ENCODE results near the gene DSCAM. TPM values are rescaled to one million over a fixed set of nuclear protein-coding genes. Genes with fewer than 3 reads are reported as not detected.

The DSCAM gene
- total and polyA plus RNA-seq, 2 donors (not counting 1 experiment from before 2014, with no cell fraction given), result not detected

DNA sequence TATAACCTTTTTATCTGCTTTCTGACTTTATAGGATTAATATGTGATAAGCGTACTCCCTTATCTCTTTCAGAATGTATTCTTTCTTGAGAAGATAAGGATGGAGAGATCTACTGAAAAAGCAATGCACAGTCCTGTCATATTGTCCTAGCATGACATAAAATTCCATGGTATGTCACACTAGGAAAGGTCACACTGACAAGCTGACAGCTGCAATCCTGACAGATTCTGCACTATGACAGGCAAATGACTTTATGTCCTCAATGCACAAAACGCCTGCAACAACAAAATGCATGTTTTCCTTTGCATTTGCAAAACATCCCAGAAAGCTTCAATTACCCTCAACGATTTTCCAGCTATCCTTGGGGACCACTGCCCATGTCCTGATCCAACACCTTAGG is 393.8 kb downstream of the DSCAM start:
- Histone ChIP-seq H3K27me3 (replicated peaks in 1 of 4; ENCODE audit: control extremely low read depth in 1 of 4, control insufficient read depth in 3 of 4, insufficient read depth in 4 of 4, low read length in 3 of 4) (no peaks in the 10 kb centered on the region), H3K79me2 (ENCODE audit: control insufficient read depth, insufficient read depth, low read length) (no peaks in the 10 kb centered on the region), H3K4me1 (ENCODE audit: control insufficient read depth in 2 of 2, insufficient read depth in 2 of 2, low read length in 2 of 2) (no peaks in the 10 kb centered on the region), H3K9me3 (ENCODE audit: control extremely low read depth in 1 of 3, control insufficient read depth in 2 of 3, insufficient read depth in 1 of 3, low read length in 2 of 3) (no peaks in the 10 kb centered on the region), H3K27ac (ENCODE audit: low read length in 2 of 2) (no peak overlapping the region), H4K20me1 (ENCODE audit: control insufficient read depth, insufficient read depth, low read length, poor library complexity, severe bottlenecking) (no peaks in the 10 kb centered on the region), H3K9ac (ENCODE audit: low read length) (no peak overlapping the region), H3K4me3 (ENCODE audit: control extremely low read depth in 1 of 5, extremely low read depth in 1 of 5, insufficient read depth in 1 of 5, low read depth in 2 of 5, low read length in 4 of 5) (no peak overlapping the region), H3K36me3 (replicated peaks in 1 of 2; ENCODE audit: control extremely low read depth in 1 of 2, control insufficient read depth in 1 of 2, extremely low read depth in 1 of 2, insufficient read depth in 2 of 2, low read length in 1 of 2) (no peaks in the 10 kb centered on the region), H2AFZ (ENCODE audit: insufficient read depth, low read depth, low read length, poor library complexity, severe bottlenecking) (no peak overlapping the region), H3K4me2 (replicated peaks; ENCODE audit: low read depth, low read length, poor library complexity, severe bottlenecking) (no peak overlapping the region)
- Mint-ChIP-seq H3K4me3 (no peak overlapping the region), H3K27me3 (no peaks in the 10 kb centered on the region), H3K9me3 (ENCODE audit: insufficient read depth) (no peaks in the 10 kb centered on the region), H3K4me1 (no peaks in the 10 kb centered on the region), H3K27ac (no peak overlapping the region)
- intact Hi-C loops (cut with micrococcal nuclease), result no loop called here
- TF ChIP-seq EZH2 (IDR thresholded peaks at IDR 0.05; ENCODE audit: borderline replicate concordance, insufficient read depth, low read depth, low read length, poor library complexity, severe bottlenecking), result no peak
- TF ChIP-seq, protein P1, sequence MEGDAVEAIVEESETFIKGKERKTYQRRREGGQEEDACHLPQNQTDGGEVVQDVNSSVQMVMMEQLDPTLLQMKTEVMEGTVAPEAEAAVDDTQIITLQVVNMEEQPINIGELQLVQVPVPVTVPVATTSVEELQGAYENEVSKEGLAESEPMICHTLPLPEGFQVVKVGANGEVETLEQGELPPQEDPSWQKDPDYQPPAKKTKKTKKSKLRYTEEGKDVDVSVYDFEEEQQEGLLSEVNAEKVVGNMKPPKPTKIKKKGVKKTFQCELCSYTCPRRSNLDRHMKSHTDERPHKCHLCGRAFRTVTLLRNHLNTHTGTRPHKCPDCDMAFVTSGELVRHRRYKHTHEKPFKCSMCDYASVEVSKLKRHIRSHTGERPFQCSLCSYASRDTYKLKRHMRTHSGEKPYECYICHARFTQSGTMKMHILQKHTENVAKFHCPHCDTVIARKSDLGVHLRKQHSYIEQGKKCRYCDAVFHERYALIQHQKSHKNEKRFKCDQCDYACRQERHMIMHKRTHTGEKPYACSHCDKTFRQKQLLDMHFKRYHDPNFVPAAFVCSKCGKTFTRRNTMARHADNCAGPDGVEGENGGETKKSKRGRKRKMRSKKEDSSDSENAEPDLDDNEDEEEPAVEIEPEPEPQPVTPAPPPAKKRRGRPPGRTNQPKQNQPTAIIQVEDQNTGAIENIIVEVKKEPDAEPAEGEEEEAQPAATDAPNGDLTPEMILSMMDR (IDR thresholded peaks at IDR 0.05), result no peak
- no peak for ATAC-seq (ENCODE audit: low read depth)
- ChIA-PET POLR2A (no interaction called here), CTCF (no interaction called here)
- WGBS (ENCODE audit: insufficient coverage), result 50% methylated on average over 1 of the region's 3 CpGs
- no peak for DNase-seq

DNA sequence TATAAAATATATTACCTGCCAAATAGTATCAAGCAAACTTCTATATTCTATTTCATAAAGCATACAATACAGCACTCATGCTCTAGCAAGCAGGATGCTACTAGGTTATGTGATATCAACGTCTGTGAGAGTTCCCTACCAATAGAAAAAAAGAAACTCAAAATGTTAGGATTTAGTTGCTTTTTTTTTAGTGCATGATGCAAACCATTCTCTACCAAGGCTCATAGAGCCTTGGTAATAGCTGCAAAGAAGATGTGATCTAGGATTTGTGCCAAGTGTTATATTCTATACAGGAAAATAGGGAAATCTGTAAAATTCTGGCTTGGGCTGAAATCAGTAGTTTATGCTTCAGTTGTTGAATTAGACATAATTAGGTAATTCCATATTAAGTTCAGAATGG is 394.4 kb downstream of the DSCAM start:
- H3K4me3 Mint-ChIP-seq, result no peak overlapping the region
- H3K27ac Mint-ChIP-seq, result no peak overlapping the region

More for the DNA sequence above, 394.4 kb downstream of the DSCAM start:
- ChIA-PET CTCF (no interaction called here), POLR2A (no interaction called here)
- no CpG with 5 or more reads among the region's 1 CpG for WGBS (ENCODE audit: insufficient coverage)
- no peak overlapping the region for H3K4me2 ChIP-seq (replicated peaks; ENCODE audit: low read depth, low read length, poor library complexity, severe bottlenecking)
- H3K4me1 Mint-ChIP-seq, result no peaks in the 10 kb centered on the region
- H3K79me2 ChIP-seq (ENCODE audit: control insufficient read depth, insufficient read depth, low read length), result no peaks in the 10 kb centered on the region
- ATAC-seq (ENCODE audit: low read depth) (no peak), DNase-seq (no peak)
- H3K4me1 ChIP-seq (ENCODE audit: control insufficient read depth in 2 of 2, insufficient read depth in 2 of 2, low read length in 2 of 2), result no peaks in the 10 kb centered on the region
- H3K27me3 ChIP-seq (replicated peaks in 1 of 4; ENCODE audit: control extremely low read depth in 1 of 4, control insufficient read depth in 3 of 4, insufficient read depth in 4 of 4, low read length in 3 of 4), result no peaks in the 10 kb centered on the region
- H3K27me3 Mint-ChIP-seq, result no peaks in the 10 kb centered on the region
- TF ChIP-seq EZH2 (IDR thresholded peaks at IDR 0.05; ENCODE audit: borderline replicate concordance, insufficient read depth, low read depth, low read length, poor library complexity, severe bottlenecking), result no peak
- TF ChIP-seq, protein P1 (IDR thresholded peaks at IDR 0.05), result no peak
- H3K36me3 ChIP-seq (replicated peaks in 1 of 2; ENCODE audit: control extremely low read depth in 1 of 2, control insufficient read depth in 1 of 2, extremely low read depth in 1 of 2, insufficient read depth in 2 of 2, low read length in 1 of 2), result no peaks in the 10 kb centered on the region
- H3K4me3 ChIP-seq (ENCODE audit: control extremely low read depth in 1 of 5, extremely low read depth in 1 of 5, insufficient read depth in 1 of 5, low read depth in 2 of 5, low read length in 4 of 5), result no peak overlapping the region
- H3K9me3 ChIP-seq (ENCODE audit: control extremely low read depth in 1 of 3, control insufficient read depth in 2 of 3, insufficient read depth in 1 of 3, low read length in 2 of 3), result no peaks in the 10 kb centered on the region
- no peaks in the 10 kb centered on the region for H3K9me3 Mint-ChIP-seq (ENCODE audit: insufficient read depth)
- no peaks in the 10 kb centered on the region for H4K20me1 ChIP-seq (ENCODE audit: control insufficient read depth, insufficient read depth, low read length, poor library complexity, severe bottlenecking)
- intact Hi-C loops (cut with micrococcal nuclease), result no loop called here
- H3K27ac ChIP-seq (ENCODE audit: low read length in 2 of 2), result no peak overlapping the region
- H3K9ac ChIP-seq (ENCODE audit: low read length), result no peak overlapping the region
- H2AFZ ChIP-seq (ENCODE audit: insufficient read depth, low read depth, low read length, poor library complexity, severe bottlenecking), result no peak overlapping the region
